ENCODE data around the gene ST7.

Gene ST7

GRCh38 chr7:116979430-116979829 is 26.1 kb downstream of the ST7 start:
- no peak for DNase-seq (ENCODE audit: low read depth)

GRCh38 chr7:116980354-116980753 is 27.1 kb downstream of the ST7 start:
- no peak for DNase-seq (ENCODE audit: low read depth)

GRCh38 chr7:116981939-116982338 is 28.6 kb downstream of the ST7 start:
- DNase-seq (ENCODE audit: low read depth), result no peak

GRCh38 chr7:116984511-116984910 is 31.2 kb downstream of the ST7 start:
- no peak for DNase-seq (ENCODE audit: low read depth)

- no peak for DNase-seq (ENCODE audit: low read depth)
These were observed 31.6 kb downstream of the ST7 start for GRCh38 chr7:116984917-116985316.

- DNase-seq (ENCODE audit: low read depth), result no peak
These were observed 32.3 kb downstream of the ST7 start for GRCh38 chr7:116985575-116985974.

GRCh38 chr7:116986611-116987565 is 33.6 kb downstream of the ST7 start:
- DNase-seq (ENCODE audit: low read depth), result no peak

- no peak for DNase-seq (ENCODE audit: low read depth)
These were observed 35.2 kb downstream of the ST7 start for GRCh38 chr7:116988363-116988989.

GRCh38 chr7:116990056-116990455 is 36.8 kb downstream of the ST7 start:
- no peak for DNase-seq (ENCODE audit: low read depth)

GRCh38 chr7:116991233-116991632 is 37.9 kb downstream of the ST7 start:
- no peak for DNase-seq (ENCODE audit: low read depth)

- DNase-seq (ENCODE audit: low read depth), result no peak
These were observed 41.3 kb downstream of the ST7 start for GRCh38 chr7:116994611-116995010.

- no peak for DNase-seq (ENCODE audit: low read depth)
These were observed 44.7 kb downstream of the ST7 start for GRCh38 chr7:116997972-116998371.

- DNase-seq (ENCODE audit: low read depth), result no peak
These were observed 45.4 kb downstream of the ST7 start for GRCh38 chr7:116998567-116999175.

- DNase-seq (ENCODE audit: low read depth), result no peak
These were observed 46.0 kb downstream of the ST7 start for GRCh38 chr7:116999311-116999710.

- DNase-seq (ENCODE audit: low read depth), result no peak
These were observed 48.0 kb downstream of the ST7 start for GRCh38 chr7:117001283-117001682.

GRCh38 chr7:117004899-117005298 is 51.6 kb downstream of the ST7 start:
- DNase-seq (ENCODE audit: low read depth), result no peak

GRCh38 chr7:117005449-117005848 is 52.1 kb downstream of the ST7 start:
- no peak for DNase-seq (ENCODE audit: low read depth)

- DNase-seq (ENCODE audit: low read depth), result no peak
These were observed 53.8 kb downstream of the ST7 start for GRCh38 chr7:117006907-117007684.

- DNase-seq (ENCODE audit: low read depth), result no peak
These were observed 55.0 kb downstream of the ST7 start for GRCh38 chr7:117008118-117008885.

GRCh38 chr7:117008886-117009531 is 55.7 kb downstream of the ST7 start:
- no peak for DNase-seq (ENCODE audit: low read depth)
